Stomach (tissue), 9 donors: ENCODE data around the gene DUSP9. TPM values are rescaled to one million over a fixed set of nuclear protein-coding genes. Genes with fewer than 3 reads are reported as not detected.

Source experiments
- DNase-seq, 2 donors: peaks; one replicate each; pipeline versions ENCODE4 v3.0.0 to v3.0.0-alpha.2; 2013 to 2019
- H3K27ac ChIP-seq, 5 donors: fragments of 200-600 bp in 4 of 5; sonication (generic) in 4 of 5; one replicate each; pipeline ENCODE4 v1.5.1; 2013 to 2019; ENCODE audit warnings: mild to moderate bottlenecking in 1 of 5, moderate library complexity in 1 of 5
- H3K27me3 ChIP-seq, 3 donors: fragments of 200-600 bp; sonication (generic); one replicate each; pipeline ENCODE4 v1.5.1; 2017 to 2019; ENCODE audit warnings: mixed run types in 1 of 3
- H3K36me3 ChIP-seq, 4 donors: fragments of 200-600 bp; sonication (generic); 1 replicate in 3 of 4; 2 replicates in 1 of 4; pipeline ENCODE4 v1.5.1; 2016 to 2019
- H3K4me1 ChIP-seq, 4 donors: fragments of 200-600 bp; sonication (generic); one replicate each; pipeline ENCODE4 v1.5.1; 2016 to 2019
- H3K4me3 ChIP-seq, 4 donors: fragments of 200-600 bp; sonication (generic) in 3 of 4; one replicate each; pipeline ENCODE4 v1.5.1; 2016 to 2019; ENCODE audit warnings: mild to moderate bottlenecking in 1 of 4
- H3K9me3 ChIP-seq, 4 donors: fragments of 200-600 bp; sonication (generic); one replicate each; pipeline ENCODE4 v1.5.1; 2016 to 2019
- EP300 ChIP-seq: sonication (generic); formaldehyde crosslinking; IDR thresholded peaks from one replicate; pipeline ENCODE4 v1.6.1; 2017; ENCODE audit warnings: antibody characterized with exemption
- POLR2A ChIP-seq, 4 donors: fragments of 450-650 bp; IDR thresholded peaks; one replicate each; pipeline ENCODE4 v1.6.1; 2016; ENCODE audit warnings: antibody characterized with exemption in 4 of 4, control low read depth in 2 of 4, mild to moderate bottlenecking in 1 of 4, moderate library complexity in 1 of 4
- POLR2AphosphoS5 ChIP-seq, 3 donors: sonication (generic); formaldehyde crosslinking; IDR thresholded peaks; one replicate each; pipeline ENCODE4 v1.6.1; 2016; ENCODE audit warnings: antibody characterized with exemption in 3 of 3
- WGBS, 5 donors: extraction: QIAGEN DNeasy Blood & Tissue Kit in 3 of 5; methylation state at CpG; one replicate each; pipeline versions ENCODE4 v1.1.5 to v1.1.7; 2013 to 2018; 5-methylcytosine and 5-hydroxymethylcytosine counted together
- intact Hi-C: fragments of 100-400 bp; cut with DNase I; formaldehyde crosslinking; loops from one replicate; pipeline ENCODE4 v1.15.1; 2023; ENCODE audit warnings: low total_unique reads
- polyA plus RNA-seq, 3 donors: library from polyadenylated mRNA; stranded (reverse); fragments of 200-250 nt; gene quantifications; one replicate each; pipeline ENCODE4 v1.2.3, GENCODE V29; 2013
- total RNA-seq, 5 donors: library from RNA; depleted of rRNA; stranded (reverse); fragments of >200 nt; gene quantifications; one replicate each; pipeline versions ENCODE4 v1.1.0 to v1.2.3, GENCODE V29; 2014 to 2016
- TF ChIP-seq, protein P1 (sequence below), 7 experiments: fragments of 450-650 bp in 4 of 7; fragments of 200-600 bp in 3 of 7; sonication (generic) in 3 of 7; IDR thresholded peaks; one replicate each; pipeline ENCODE4 v1.5.1; 2016 to 2019; ENCODE audit warnings: antibody characterized with exemption in 7 of 7, control low read depth in 2 of 7, mild to moderate bottlenecking in 1 of 7
- donor health status: healthy with polysubstance abuse.
- donor health status: Bipolar disorder and iron deficiency.
- donor health status: healthy.

Gene DUSP9
- total and polyA plus RNA-seq, 8 donors: 0.18 to 0.25 TPM; not detected in 6

GRCh38 chrX:153649915-153650782 lies 3.1 kb downstream of the DUSP9 start:
- Histone ChIP-seq H3K4me1 (peaks cover 0 to 19% (median 16%) of the 10 kb centered on the region in 4 donors), H3K9me3 (peaks cover 0 to 26% (median 8%) of the 10 kb centered on the region in 4 donors), H3K4me3 (no peak overlapping the region), H3K27ac (no peak overlapping the region), H3K27me3 (peaks cover 14 to 56% (median 41%) of the 10 kb centered on the region in 3 donors), H3K36me3 (no peaks in the 10 kb centered on the region)
- intact Hi-C loops: no loop called here
- 64 to 92% (median 75%) methylated on average over 12 to 39 of the region's 41 CpGs for WGBS, 5 donors
- DNase-seq: peak in 1 of 2 donors; percentile 2
- no peak for TF ChIP-seq POLR2A (IDR thresholded peaks at IDR 0.05)
- TF ChIP-seq EP300: no peak
- TF ChIP-seq POLR2AphosphoS5 (IDR thresholded peaks at IDR 0.05): no peak
- TF ChIP-seq, protein P1, sequence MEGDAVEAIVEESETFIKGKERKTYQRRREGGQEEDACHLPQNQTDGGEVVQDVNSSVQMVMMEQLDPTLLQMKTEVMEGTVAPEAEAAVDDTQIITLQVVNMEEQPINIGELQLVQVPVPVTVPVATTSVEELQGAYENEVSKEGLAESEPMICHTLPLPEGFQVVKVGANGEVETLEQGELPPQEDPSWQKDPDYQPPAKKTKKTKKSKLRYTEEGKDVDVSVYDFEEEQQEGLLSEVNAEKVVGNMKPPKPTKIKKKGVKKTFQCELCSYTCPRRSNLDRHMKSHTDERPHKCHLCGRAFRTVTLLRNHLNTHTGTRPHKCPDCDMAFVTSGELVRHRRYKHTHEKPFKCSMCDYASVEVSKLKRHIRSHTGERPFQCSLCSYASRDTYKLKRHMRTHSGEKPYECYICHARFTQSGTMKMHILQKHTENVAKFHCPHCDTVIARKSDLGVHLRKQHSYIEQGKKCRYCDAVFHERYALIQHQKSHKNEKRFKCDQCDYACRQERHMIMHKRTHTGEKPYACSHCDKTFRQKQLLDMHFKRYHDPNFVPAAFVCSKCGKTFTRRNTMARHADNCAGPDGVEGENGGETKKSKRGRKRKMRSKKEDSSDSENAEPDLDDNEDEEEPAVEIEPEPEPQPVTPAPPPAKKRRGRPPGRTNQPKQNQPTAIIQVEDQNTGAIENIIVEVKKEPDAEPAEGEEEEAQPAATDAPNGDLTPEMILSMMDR (IDR thresholded peaks at IDR 0.05): no peak

DNA sequence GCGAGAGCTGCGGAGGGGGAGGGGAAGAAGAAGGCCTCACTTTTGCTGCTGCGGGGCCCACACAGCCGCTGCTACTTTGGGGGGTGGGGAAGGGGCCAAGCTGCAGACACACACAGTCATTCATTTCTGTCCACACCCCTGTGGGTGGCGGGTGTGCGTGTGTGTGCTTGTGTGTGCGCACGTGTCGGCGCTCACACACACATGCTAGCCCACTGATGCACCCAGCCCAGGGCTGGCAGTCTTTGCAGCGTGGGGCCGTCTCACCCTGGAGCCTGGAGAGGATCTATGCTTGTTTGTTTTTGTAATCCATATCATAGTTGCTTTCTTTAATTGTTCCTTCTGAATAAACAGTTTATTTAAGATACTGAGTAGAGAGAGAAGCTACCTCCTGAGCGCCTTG lies 4.0 kb downstream of the DUSP9 start:
- DNase-seq: no peak
- intact Hi-C loops: no loop called here
- 84 to 92% (median 89%) methylated on average over 3 to 13 of the region's 13 CpGs for WGBS, 5 donors

GRCh38 chrX:153651540-153652079 lies 4.6 kb downstream of the DUSP9 start:
- intact Hi-C loops: no loop called here
- no peak for TF ChIP-seq POLR2AphosphoS5 (IDR thresholded peaks at IDR 0.05)
- TF ChIP-seq, protein P1 (IDR thresholded peaks at IDR 0.05): peak in 1 of 7 experiments; percentile 12
- H3K9me3 ChIP-seq: peaks cover 0 to 26% (median 8%) of the 10 kb centered on the region in 4 donors
- no peaks in the 10 kb centered on the region for H3K36me3 ChIP-seq
- 76 to 93% (median 77%) methylated on average over 5 to 9 of the region's 9 CpGs for WGBS, 5 donors
- H3K4me3 ChIP-seq: no peak overlapping the region
- peak in 1 of 2 donors; percentile 11 for DNase-seq
- H3K27me3 ChIP-seq: peaks cover 14 to 41% (median 28%) of the 10 kb centered on the region in 3 donors
- H3K4me1 ChIP-seq: peaks cover 0 to 15% (median 12%) of the 10 kb centered on the region in 4 donors
- H3K27ac ChIP-seq: no peak overlapping the region

More for the DNA sequence above, 4.0 kb downstream of the DUSP9 start:
- Histone ChIP-seq H3K4me1 (peaks cover 0 to 19% (median 16%) of the 10 kb centered on the region in 4 donors), H3K27ac (no peak overlapping the region), H3K9me3 (peaks cover 0 to 26% (median 8%) of the 10 kb centered on the region in 4 donors), H3K4me3 (no peak overlapping the region), H3K27me3 (peaks cover 14 to 48% (median 34%) of the 10 kb centered on the region in 3 donors), H3K36me3 (no peaks in the 10 kb centered on the region)
- TF ChIP-seq EP300 (no peak), POLR2A (IDR thresholded peaks at IDR 0.05) (no peak), POLR2AphosphoS5 (IDR thresholded peaks at IDR 0.05) (no peak)
- TF ChIP-seq, protein P1 (IDR thresholded peaks at IDR 0.05): no peak

DNA sequence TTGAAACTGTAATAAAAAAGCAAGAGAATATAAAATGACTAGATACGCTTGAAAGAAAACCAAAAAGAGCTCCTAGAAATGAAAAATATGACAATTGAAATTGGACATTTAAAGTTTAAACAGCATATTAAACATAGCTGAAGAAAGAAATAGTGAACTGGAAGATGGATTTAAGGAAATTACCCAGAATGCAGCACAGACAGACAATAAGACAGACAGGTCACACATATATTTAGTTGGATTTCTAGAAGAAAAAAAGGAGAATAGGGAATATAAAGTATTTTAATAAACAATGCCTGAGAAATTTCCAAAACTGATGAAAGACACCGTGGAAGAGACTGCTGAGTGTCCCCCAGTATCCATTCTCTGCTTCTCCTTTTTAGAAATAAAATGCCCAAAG lies 6.6 kb downstream of the DUSP9 start:
- no peaks in the 10 kb centered on the region for H3K36me3 ChIP-seq
- no peak overlapping the region for H3K27ac ChIP-seq
- TF ChIP-seq POLR2AphosphoS5 (IDR thresholded peaks at IDR 0.05) (no peak), EP300 (no peak), POLR2A (IDR thresholded peaks at IDR 0.05) (no peak)
- TF ChIP-seq, protein P1 (IDR thresholded peaks at IDR 0.05): no peak
- H3K9me3 ChIP-seq: peaks cover 0 to 23% (median 8%) of the 10 kb centered on the region in 4 donors
- intact Hi-C loops: no loop called here
- no peak for DNase-seq
- H3K4me1 ChIP-seq: no peaks in the 10 kb centered on the region
- WGBS, 5 donors: 84 to 93% (median 88%) methylated on average over 2 of the region's 2 CpGs
- H3K27me3 ChIP-seq: peaks cover 3 to 22% (median 8%) of the 10 kb centered on the region in 3 donors
- H3K4me3 ChIP-seq: no peak overlapping the region
